Measurements from ENCODE around the gene PLAC1. TPM values are rescaled to one million over a fixed set of nuclear protein-coding genes. Genes with fewer than 3 reads are reported as not detected.

PLAC1 gene
- total and polyA plus RNA-seq, 8 donors = 0.07 TPM; not detected in 7

DNA sequence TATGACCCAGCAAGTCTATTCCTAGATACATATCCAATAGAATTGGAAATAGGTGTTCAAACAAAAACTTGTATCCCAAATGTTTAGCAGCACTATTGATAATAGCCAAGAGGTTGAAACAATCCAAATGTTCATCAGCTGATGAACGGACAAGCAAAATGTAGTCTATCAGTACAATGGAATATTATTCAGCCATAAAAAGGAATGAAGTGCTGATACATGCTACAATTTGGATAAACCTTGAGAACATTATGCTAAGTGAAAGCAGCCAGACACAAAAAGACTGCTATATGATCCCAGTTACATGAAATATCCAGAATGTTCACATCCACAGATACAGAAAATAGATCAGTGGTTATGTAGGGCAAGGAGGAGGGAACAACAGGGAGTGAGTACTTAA is 50.1 kb downstream of the PLAC1 start:
- ATAC-seq = no peak

GRCh38 chrX:134607523-134607922 is 50.7 kb downstream of the PLAC1 start:
- no peak for ATAC-seq
- Histone ChIP-seq H3K27me3 (no peaks in the 10 kb centered on the region), H3K27ac (no peak overlapping the region), H3K36me3 (no peaks in the 10 kb centered on the region), H3K9me3 (no peaks in the 10 kb centered on the region), H3K4me1 (no peaks in the 10 kb centered on the region), H3K4me3 (no peak overlapping the region)
- FAIRE-seq = no peak
- 87 to 91% methylated on average over 6 of the region's 6 CpGs for WGBS, 2 donors
- DNase-seq = no peak
- TF ChIP-seq, protein P1, sequence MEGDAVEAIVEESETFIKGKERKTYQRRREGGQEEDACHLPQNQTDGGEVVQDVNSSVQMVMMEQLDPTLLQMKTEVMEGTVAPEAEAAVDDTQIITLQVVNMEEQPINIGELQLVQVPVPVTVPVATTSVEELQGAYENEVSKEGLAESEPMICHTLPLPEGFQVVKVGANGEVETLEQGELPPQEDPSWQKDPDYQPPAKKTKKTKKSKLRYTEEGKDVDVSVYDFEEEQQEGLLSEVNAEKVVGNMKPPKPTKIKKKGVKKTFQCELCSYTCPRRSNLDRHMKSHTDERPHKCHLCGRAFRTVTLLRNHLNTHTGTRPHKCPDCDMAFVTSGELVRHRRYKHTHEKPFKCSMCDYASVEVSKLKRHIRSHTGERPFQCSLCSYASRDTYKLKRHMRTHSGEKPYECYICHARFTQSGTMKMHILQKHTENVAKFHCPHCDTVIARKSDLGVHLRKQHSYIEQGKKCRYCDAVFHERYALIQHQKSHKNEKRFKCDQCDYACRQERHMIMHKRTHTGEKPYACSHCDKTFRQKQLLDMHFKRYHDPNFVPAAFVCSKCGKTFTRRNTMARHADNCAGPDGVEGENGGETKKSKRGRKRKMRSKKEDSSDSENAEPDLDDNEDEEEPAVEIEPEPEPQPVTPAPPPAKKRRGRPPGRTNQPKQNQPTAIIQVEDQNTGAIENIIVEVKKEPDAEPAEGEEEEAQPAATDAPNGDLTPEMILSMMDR (IDR thresholded peaks at IDR 0.05) = no peak
- intact Hi-C loops (cut with DNase I) = no loop called here

More for the DNA sequence above, 50.1 kb downstream of the PLAC1 start:
- no peaks in the 10 kb centered on the region for H3K36me3 ChIP-seq
- no peak overlapping the region for H3K27ac ChIP-seq
- no peaks in the 10 kb centered on the region for H3K9me3 ChIP-seq
- H3K4me1 ChIP-seq = no peaks in the 10 kb centered on the region
- DNase-seq (no peak), FAIRE-seq (no peak)
- TF ChIP-seq, protein P1 (IDR thresholded peaks at IDR 0.05) = no peak
- H3K4me3 ChIP-seq = no peak overlapping the region
- intact Hi-C loops (cut with DNase I) = no loop called here
- WGBS, 2 donors = 72 to 92% methylated on average over 1 of the region's 1 CpG
- H3K27me3 ChIP-seq = no peaks in the 10 kb centered on the region

DNA sequence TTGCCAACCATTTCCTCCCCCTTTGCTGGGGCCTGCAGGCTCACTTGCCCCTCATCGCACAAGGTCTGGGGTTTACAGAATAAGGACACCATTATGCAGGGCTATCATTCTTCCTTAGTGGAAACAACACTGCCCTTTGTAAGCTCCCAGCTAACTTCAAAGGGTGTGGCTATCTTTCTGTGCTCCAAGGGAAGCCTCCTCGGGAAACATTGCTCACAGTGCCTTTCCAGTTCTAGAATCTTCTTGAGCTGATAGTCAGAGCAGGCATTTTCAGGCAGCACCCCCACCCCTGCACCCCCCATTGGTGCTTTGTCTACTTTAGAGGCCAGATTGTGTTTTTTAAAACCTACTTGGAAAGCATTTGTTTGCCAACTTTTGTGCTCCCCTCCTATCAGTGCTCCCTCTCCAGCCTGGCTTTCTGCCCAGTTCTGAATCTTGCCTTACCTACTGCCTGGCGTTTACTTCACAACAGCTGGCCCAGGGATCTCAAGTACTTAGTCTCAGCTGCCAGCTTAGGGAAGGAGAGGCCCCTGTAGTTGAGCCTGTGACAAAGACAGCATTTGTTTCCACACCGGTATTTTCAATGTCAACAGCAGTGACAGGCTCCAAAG is 53.5 kb downstream of the PLAC1 start:
- DNase-seq (peak in 4 of 6 donors; percentile 42 to 64 (median 45)), FAIRE-seq (no peak), ATAC-seq (peak; percentile 43 to 86 (median 69))
- Histone ChIP-seq H3K9me3 (no peaks in the 10 kb centered on the region), H3K27me3 (no peaks in the 10 kb centered on the region), H3K4me3 (no peak overlapping the region), H3K36me3 (no peaks in the 10 kb centered on the region), H3K27ac (no peak overlapping the region), H3K4me1 (no peaks in the 10 kb centered on the region)
- TF ChIP-seq, protein P1 (IDR thresholded peaks at IDR 0.05) = no peak
- 19 to 37% methylated on average over 4 of the region's 4 CpGs for WGBS, 2 donors
- intact Hi-C loops (cut with DNase I) = no loop called here

DNA sequence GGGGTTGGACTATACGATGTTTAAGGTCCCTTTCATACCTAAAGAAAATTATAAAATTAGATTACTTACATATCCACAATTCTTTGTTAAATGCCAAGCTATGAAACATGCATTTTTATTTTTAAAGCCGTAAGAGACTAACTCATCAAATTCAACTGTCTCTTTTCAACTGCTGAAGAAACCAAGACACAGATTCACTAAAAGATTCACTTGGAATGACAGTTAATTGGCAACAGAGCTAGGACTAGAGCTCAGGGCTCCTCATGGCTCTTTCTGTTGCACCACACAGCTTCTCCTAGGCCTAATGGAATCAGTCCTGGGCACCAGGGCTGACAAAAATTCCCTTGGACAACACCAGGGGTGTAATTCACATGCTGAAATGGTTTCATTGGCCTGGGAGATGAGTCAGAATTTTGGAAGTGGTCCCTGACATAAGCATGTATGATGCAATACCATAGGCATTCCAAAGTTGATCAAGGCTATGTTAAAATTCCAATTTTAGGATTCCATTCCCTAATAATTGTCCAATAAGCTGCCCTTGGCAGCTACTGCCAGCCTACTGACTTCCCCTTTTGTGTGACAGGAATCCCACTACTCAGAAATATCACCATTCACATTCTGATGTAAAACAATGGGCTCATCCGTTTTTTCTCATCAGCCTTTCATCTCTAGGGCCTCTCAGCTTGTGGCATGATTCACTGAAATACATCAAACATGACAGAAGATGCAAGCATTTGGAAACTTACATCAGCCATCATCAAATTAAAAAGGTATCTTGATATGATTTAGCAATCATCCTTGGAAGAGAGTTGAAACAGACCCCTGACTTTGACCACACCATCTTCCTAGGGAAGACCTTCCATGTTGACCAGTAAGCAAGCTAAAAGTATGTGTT is 54.2 kb downstream of the PLAC1 start:
- ATAC-seq = peak in 2 of 4 donors; percentile 37 to 63
- 71 to 74% methylated on average over 3 of the region's 3 CpGs for WGBS, 2 donors
- Histone ChIP-seq H3K9me3 (no peaks in the 10 kb centered on the region), H3K27me3 (peaks cover 0 to under 1% (median 0%) of the 10 kb centered on the region in 4 donors), H3K27ac (no peak overlapping the region), H3K36me3 (no peaks in the 10 kb centered on the region), H3K4me3 (no peak overlapping the region), H3K4me1 (no peaks in the 10 kb centered on the region)
- TF ChIP-seq, protein P1 (IDR thresholded peaks at IDR 0.05) = no peak
- FAIRE-seq = no peak
- intact Hi-C loops (cut with DNase I) = no loop called here
- no peak for DNase-seq

DNA sequence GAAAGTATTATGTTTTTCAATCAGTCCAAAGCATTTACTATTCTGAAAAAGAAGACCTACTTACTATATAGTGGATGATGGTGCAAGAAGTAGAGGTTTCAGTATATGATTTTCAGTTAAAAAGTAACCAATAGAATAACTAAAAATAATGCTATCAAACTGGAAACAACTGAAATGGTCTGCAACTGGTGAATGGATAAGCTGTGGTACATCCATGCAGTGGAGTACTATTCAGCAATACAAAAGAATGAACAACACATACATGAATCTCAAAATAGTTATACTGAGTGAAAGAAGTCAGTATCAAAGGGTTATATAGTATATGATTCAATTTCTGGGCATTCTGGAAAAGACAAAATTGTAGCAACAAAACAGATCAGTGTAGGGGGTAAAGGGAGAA is 55.9 kb downstream of the PLAC1 start:
- intact Hi-C loops (cut with DNase I) = no loop called here

More for the DNA sequence above, 55.9 kb downstream of the PLAC1 start:
- Histone ChIP-seq H3K27ac (no peak overlapping the region), H3K9me3 (no peaks in the 10 kb centered on the region), H3K27me3 (peaks cover 0 to 17% (median 0%) of the 10 kb centered on the region in 4 donors), H3K36me3 (no peaks in the 10 kb centered on the region), H3K4me1 (no peaks in the 10 kb centered on the region), H3K4me3 (no peak overlapping the region)
- FAIRE-seq (no peak), ATAC-seq (no peak), DNase-seq (no peak)
- TF ChIP-seq, protein P1 (IDR thresholded peaks at IDR 0.05) = no peak
